ENCODE data around the gene SCRT2. TPM values are rescaled to one million over a fixed set of nuclear protein-coding genes. Genes with fewer than 3 reads are reported as not detected.
"Not testable (repeated sequence)": the region's sequence is repeated elsewhere in the genome, so short reads cannot be mapped to it uniquely, and the experiment has no call there.

SCRT2 gene
- total RNA-seq, 1 experiment from 2014 or later: 0.20 TPM

- TF ChIP-seq IRF1 (CRISPR knock-in tag; IDR thresholded peaks at IDR 0.05) (no peak; the same call in 1 of the 2 replicates), KAT7 (CRISPR knock-in tag; IDR thresholded peaks at IDR 0.05; ENCODE audit: borderline replicate concordance) (peak; percentile 88; the same call in 1 of the 2 replicates), ZNF263 (CRISPR knock-in tag; IDR thresholded peaks at IDR 0.05; ENCODE audit: low read depth) (no peak), ZNF219 (CRISPR knock-in tag; IDR thresholded peaks at IDR 0.05; ENCODE audit: borderline replicate concordance) (peak; percentile 95), JUN (CRISPR knock-in tag; IDR thresholded peaks at IDR 0.05) (peak; percentile 95), ZMAT4 (CRISPR knock-in tag; IDR thresholded peaks at IDR 0.05) (no peak), FOXK1 (CRISPR knock-in tag; IDR thresholded peaks at IDR 0.05) (peak; percentile 82), SMAD3 (CRISPR knock-in tag; IDR thresholded peaks at IDR 0.05; ENCODE audit: borderline replicate concordance) (no peak)
Observed at GRCh38 chr20:675453-676314, at the start of gene SCRT2 (continued).

- H3K27me3 Mint-ChIP-seq (ENCODE audit: low read depth): peaks cover 40% of the 10 kb centered on the region
- H3K27ac Mint-ChIP-seq; CTCF ChIA-PET; ATAC-seq; H3K36me3 Mint-ChIP-seq; H3K4me3 Mint-ChIP-seq; H3K4me1 Mint-ChIP-seq; POLR2A ChIA-PET; H3K9me3 Mint-ChIP-seq; DNase-seq (ENCODE audit: low spot score): not testable (repeated sequence)
Observed at GRCh38 chr20:724797-725196, 49.2 kb upstream of the SCRT2 start.

GRCh38 chr20:723756-724155 lies 48.2 kb upstream of the SCRT2 start:
- H3K4me3 Mint-ChIP-seq: no peak overlapping the region
- no peaks in the 10 kb centered on the region for H3K36me3 Mint-ChIP-seq
- ATAC-seq: peak; percentile 24; the same call in 1 of the 2 replicates
- H3K9me3 Mint-ChIP-seq: no peaks in the 10 kb centered on the region
- H3K27me3 Mint-ChIP-seq (ENCODE audit: low read depth): peaks cover 33% of the 10 kb centered on the region
- no peak overlapping the region; the same call in 1 of the 2 replicates for H3K27ac Mint-ChIP-seq
- peaks cover 13% of the 10 kb centered on the region for H3K4me1 Mint-ChIP-seq
- ChIA-PET CTCF (interaction anchor here (0.6 to 2.7 kb wide), 5 partner anchors 15 to 162 kb away, joined by 4 to 11 read pairs (median 9); no protein-coding TSS in a partner anchor), POLR2A (no interaction called here)
- peak; percentile 40 for DNase-seq (ENCODE audit: low spot score)
- TF ChIP-seq IRF2 (CRISPR knock-in tag; IDR thresholded peaks at IDR 0.05; ENCODE audit: borderline replicate concordance, low read depth) (no peak), CREM (CRISPR knock-in tag; IDR thresholded peaks at IDR 0.05) (no peak), CTCF (IDR thresholded peaks at IDR 0.05) (no peak)

- ChIA-PET POLR2A (no interaction called here), CTCF (interaction anchor here (0.6 to 2.7 kb wide), 7 partner anchors 16 to 161 kb away, joined by 3 to 11 read pairs (median 4); no protein-coding TSS in a partner anchor)
- H3K27me3 Mint-ChIP-seq (ENCODE audit: low read depth): peaks cover 29% of the 10 kb centered on the region
- TF ChIP-seq TEAD1 (CRISPR knock-in tag; IDR thresholded peaks at IDR 0.05): no peak
- 0 out of 2 replicates have a peak, but pooled peaks have one; percentile 44 for TF ChIP-seq ZNF512 (CRISPR knock-in tag; IDR thresholded peaks at IDR 0.05; ENCODE audit: borderline replicate concordance)
- TF ChIP-seq JUN (CRISPR knock-in tag; IDR thresholded peaks at IDR 0.05): no peak
- TF ChIP-seq OVOL2 (CRISPR knock-in tag; IDR thresholded peaks at IDR 0.05; ENCODE audit: borderline replicate concordance): no peak
- no peak for TF ChIP-seq CBFB (CRISPR knock-in tag; IDR thresholded peaks at IDR 0.05; ENCODE audit: low read depth)
- TF ChIP-seq RELA (CRISPR knock-in tag; IDR thresholded peaks at IDR 0.05; ENCODE audit: borderline replicate concordance): no peak
- no peak for TF ChIP-seq ATF2 (CRISPR knock-in tag; IDR thresholded peaks at IDR 0.05; ENCODE audit: borderline replicate concordance, low read depth)
- H3K4me1 Mint-ChIP-seq: peaks cover 10% of the 10 kb centered on the region
- DNase-seq (ENCODE audit: low spot score): no peak
- H3K9me3 Mint-ChIP-seq: no peaks in the 10 kb centered on the region
- H3K27ac Mint-ChIP-seq: no peak overlapping the region
- no peak overlapping the region for H3K4me3 Mint-ChIP-seq
- no peaks in the 10 kb centered on the region for H3K36me3 Mint-ChIP-seq
- ATAC-seq: no peak
Observed at GRCh38 chr20:722822-723644, 47.4 kb upstream of the SCRT2 start.
